ENCODE data around the gene SLCO4A1.

Gene SLCO4A1

DNA sequence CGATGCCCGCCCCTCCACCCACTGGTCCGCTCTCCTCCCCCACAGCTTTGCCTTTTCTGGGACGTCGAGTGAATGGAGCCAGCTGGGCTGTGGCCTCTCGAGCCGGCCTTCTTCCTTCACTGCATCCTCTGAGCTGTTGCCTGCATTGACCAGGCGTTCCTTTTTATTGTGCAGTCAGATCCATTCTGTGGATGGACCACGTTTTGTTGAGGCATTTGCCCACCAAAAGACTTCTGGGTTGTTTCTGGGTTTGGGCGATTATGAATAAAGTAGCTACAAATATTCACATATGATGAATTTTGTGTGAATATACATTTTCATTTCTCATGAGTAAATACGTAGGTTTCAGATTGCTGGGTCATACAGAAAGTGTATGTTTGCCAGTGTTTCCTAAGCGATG lies 76.2 kb downstream of the SLCO4A1 start:
- no peak for DNase-seq

- no peak for DNase-seq
Measured at GRCh38 chr20:62719250-62719935, 77.1 kb downstream of the SLCO4A1 start.
